Measurements from ENCODE around the gene NEDD8.

Gene NEDD8

GRCh38 chr14:24256960-24257359, 24.8 kb upstream of the NEDD8 start:
- TF ChIP-seq, protein P1, sequence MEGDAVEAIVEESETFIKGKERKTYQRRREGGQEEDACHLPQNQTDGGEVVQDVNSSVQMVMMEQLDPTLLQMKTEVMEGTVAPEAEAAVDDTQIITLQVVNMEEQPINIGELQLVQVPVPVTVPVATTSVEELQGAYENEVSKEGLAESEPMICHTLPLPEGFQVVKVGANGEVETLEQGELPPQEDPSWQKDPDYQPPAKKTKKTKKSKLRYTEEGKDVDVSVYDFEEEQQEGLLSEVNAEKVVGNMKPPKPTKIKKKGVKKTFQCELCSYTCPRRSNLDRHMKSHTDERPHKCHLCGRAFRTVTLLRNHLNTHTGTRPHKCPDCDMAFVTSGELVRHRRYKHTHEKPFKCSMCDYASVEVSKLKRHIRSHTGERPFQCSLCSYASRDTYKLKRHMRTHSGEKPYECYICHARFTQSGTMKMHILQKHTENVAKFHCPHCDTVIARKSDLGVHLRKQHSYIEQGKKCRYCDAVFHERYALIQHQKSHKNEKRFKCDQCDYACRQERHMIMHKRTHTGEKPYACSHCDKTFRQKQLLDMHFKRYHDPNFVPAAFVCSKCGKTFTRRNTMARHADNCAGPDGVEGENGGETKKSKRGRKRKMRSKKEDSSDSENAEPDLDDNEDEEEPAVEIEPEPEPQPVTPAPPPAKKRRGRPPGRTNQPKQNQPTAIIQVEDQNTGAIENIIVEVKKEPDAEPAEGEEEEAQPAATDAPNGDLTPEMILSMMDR (IDR thresholded peaks at IDR 0.05): no peak

GRCh38 chr14:24255931-24256711, 24.0 kb upstream of the NEDD8 start:
- TF ChIP-seq, protein P1 (IDR thresholded peaks at IDR 0.05): no peak

- TF ChIP-seq, protein P1 (IDR thresholded peaks at IDR 0.05): no peak
These were observed 23.3 kb upstream of the NEDD8 start for GRCh38 chr14:24255438-24255837.

- TF ChIP-seq, protein P1 (IDR thresholded peaks at IDR 0.05): no peak
These were observed 22.6 kb upstream of the NEDD8 start for GRCh38 chr14:24254630-24255392.

- TF ChIP-seq, protein P1 (IDR thresholded peaks at IDR 0.05): no peak
These were observed 21.8 kb upstream of the NEDD8 start for GRCh38 chr14:24253936-24254335.

DNA sequence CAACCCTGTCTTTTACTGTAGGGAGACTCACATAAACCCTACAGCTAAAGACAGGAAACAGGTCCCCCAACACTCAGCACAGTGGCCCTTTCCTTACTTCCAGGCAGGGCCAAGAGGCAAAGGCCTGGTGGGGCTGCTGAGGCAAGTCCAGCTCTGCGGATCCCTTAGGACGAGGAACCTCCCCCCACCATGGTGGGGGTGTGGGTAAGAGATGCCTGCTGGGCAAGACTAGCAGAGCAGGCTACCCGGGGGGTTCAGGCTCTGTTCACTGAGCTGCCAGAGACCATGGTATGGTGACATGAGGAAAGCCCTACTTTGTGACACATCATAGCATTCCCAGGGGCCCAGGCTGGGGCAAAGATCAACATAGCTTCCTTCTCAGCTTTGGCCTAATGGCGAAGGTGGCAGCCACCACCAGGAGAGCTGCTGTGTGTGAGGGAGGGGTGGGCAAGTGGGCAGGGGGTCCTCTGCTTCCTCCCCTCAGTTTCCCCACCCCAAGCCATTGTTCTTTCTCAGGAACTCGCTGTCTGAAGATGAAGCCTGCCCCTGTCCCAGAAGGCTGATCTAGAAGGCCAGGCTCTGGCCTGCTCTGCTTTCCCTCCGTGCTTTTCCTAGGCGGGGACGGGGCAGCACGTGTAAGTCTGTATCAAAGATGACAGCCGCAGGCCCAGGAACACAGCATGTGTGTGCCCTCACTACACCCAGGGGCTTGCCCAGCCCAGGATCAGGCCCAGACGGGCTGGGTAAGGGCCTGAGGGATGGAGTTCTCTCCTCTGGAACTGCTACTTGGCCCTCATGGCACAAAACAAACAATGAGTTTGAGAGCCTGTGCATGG, 20.3 kb upstream of the NEDD8 start:
- TF ChIP-seq, protein P1 (IDR thresholded peaks at IDR 0.05): no peak

- TF ChIP-seq, protein P1 (IDR thresholded peaks at IDR 0.05): no peak
These were observed 19.7 kb upstream of the NEDD8 start for GRCh38 chr14:24251880-24252288.

Data from LNCAP (cell line).